ENCODE measurements around the gene PKN2.

The PKN2 gene

DNA sequence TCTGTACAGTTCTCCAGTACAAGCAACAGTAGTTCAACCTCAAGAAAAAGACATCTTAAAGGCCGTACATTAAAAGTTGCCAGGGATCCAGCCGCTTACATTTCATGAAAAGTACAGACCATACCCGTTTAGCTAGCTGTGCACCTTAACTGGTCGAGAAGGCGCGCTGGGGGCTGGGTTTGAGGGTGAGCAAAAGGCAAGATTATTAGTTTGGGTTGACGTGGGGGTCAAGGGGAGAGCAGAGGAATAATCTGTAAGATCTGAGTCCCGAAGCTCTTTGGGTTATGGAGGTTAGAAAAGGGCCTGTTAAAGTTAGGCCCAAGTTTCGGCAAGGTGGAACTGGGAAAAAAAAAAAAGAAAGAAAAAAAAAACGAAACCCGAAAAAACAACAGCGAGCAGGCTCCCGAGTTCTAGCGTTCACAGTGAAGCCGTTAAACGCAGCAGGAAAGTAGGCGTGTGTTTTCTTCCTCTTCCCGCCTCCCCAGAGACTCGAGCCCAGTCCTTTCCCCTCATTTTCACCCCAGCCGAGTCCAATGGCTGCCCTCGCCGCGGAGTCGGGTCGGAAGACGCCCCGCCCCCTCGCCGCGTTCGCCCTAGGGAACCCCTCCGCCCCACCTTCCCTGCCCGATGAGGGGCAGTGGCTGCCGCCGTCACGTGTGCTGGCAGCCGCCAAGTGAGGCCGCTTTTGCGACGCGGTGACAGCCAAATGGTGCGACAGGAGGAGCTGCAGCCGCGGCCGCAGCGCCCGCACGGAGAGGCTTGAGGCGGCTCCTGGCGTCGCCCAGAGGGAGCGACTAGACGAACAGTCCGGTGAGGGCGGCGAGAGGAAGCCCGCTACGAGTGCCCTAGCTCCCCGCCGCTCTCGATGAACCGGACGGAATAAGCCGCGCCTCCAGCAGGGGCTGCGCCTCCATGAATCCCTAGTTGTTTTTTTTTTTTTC, at the start of gene PKN2:
PKN2 (plus strand) TSS at position 733 of the 941 bp plus-strand sequence. CDS start 308 bp downstream, outside the sequence.
- peak; percentile 95 for DNase-seq (ENCODE audit: low read depth, low spot score)

- no peak for DNase-seq (ENCODE audit: low read depth, low spot score)
Observed at GRCh38 chr1:88634538-88634937, 49.5 kb upstream of the PKN2 start.

DNA sequence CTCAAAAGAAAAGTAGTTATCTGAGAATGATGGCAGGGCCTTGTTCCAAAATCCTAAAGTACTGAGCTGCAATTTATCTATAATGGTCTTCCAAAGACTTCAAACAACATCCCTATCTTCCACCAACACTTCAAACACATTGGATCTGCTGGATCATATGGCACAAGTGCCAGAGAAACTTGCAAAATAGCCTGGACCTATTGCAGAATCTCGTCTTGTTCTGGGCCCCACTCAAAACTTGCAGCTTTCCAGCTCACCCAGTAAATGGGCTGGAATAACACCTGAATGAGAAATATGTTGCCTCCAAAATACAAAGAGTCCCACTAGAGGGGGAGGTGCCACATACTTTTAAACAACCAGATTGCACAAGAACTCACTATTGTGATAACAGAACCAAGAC, 44.0 kb upstream of the PKN2 start:
- DNase-seq (ENCODE audit: low read depth, low spot score), result no peak

GRCh38 chr1:88645886-88646285, 38.2 kb upstream of the PKN2 start:
- DNase-seq (ENCODE audit: low read depth, low spot score), result no peak

DNA sequence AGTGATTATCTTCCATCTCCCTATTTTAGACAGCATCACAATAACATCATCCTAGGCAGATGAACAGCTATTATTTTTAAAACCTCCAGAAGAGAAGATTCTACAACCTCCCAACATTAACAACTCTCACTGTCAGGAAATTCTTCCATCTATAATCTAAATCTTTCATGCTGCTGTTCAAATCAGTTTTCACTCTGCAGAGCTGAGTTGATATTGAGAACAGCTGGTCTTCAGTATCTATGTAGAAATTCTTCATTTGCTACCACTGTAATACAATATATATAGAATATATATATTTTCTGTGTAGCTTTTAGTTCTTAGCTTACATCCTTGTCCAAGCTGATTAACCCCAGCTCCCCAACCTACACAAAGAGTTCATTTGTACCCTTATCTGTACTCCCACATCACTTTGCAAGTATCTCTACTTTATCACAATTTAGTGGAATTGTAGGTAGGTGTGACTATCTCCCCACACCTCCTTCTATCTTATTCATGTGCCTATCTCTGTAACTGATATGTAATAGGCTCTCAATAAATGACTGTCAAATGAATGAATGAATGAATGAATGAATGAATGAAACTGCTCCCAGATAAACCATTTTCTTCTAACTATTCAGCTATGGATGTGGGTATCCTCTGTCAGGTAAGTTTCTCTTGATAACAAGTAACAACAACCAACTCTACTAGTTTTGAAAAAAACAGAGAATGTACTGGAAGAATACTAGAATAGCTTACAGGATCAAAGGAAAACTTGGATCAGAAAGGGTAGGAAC, 37.4 kb upstream of the PKN2 start:
- DNase-seq (ENCODE audit: low read depth, low spot score), result no peak

GRCh38 chr1:88647249-88647645, 36.8 kb upstream of the PKN2 start:
- DNase-seq (ENCODE audit: low read depth, low spot score), result no peak

- no peak for DNase-seq (ENCODE audit: low read depth, low spot score)
Observed at GRCh38 chr1:88647749-88648415, 36.2 kb upstream of the PKN2 start.

DNA sequence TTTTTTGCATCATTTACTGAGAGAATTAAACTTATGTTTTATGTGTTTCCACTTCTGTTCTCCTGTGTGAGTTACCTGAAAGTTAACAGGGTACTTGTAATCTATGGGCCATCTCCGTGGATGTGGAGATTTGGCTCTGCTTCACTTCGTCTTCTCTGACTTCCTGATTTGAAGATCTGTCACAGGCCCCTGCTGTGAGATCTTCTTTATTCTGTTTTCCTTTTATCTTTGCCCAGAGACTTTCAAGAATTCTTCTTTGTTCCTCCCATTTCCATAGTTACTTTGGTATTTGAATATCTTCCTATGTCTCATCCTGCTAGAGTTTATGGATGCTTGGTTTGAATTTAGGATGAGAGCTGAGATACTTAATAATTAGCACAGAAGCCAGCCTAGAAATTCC, 35.4 kb upstream of the PKN2 start:
- no peak for DNase-seq (ENCODE audit: low read depth, low spot score)

GRCh38 chr1:88649932-88650331, 34.1 kb upstream of the PKN2 start:
- DNase-seq (ENCODE audit: low read depth, low spot score), result no peak

DNA sequence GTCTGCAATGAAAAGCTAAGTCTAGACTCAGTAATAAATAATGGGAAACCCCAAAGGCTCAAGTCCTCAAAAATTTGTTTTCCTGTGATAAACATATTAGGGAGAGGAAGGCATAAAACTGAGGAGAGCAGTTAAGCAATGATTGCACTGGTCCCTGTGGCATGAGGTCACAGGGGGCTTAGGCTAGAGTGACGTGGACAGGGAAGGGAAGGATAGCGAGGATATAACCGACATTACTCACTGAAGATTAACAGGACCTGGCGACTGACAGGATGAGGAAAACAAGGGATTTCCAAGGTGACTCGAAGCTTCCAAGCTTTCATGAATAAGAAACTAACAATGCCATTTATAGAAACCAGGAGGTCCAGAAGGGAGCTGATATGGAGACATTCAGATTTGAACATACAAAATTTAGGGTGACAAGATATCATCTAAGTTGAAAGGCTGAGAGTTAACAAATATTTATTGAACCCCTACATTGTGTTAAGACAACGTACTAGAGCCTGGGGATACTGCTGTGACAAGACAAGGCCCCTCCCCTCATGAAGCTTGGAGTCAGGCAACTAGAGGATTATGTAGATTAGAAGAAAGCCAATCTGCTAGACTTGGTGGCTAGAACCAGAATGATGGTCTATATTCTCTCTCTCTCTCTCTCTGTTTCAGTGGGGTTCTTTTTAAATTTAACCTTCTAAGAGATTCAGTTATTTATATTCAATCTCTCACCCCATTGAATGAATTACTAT, 33.2 kb upstream of the PKN2 start:
- no peak for DNase-seq (ENCODE audit: low read depth, low spot score)

- DNase-seq (ENCODE audit: low read depth, low spot score), result no peak
Observed at GRCh38 chr1:88655140-88655539, 28.9 kb upstream of the PKN2 start.

- DNase-seq (ENCODE audit: low read depth, low spot score), result no peak
Observed at GRCh38 chr1:88655685-88656299, 28.3 kb upstream of the PKN2 start.

- DNase-seq (ENCODE audit: low read depth, low spot score), result no peak
Observed at GRCh38 chr1:88658419-88658818, 25.7 kb upstream of the PKN2 start.

DNA sequence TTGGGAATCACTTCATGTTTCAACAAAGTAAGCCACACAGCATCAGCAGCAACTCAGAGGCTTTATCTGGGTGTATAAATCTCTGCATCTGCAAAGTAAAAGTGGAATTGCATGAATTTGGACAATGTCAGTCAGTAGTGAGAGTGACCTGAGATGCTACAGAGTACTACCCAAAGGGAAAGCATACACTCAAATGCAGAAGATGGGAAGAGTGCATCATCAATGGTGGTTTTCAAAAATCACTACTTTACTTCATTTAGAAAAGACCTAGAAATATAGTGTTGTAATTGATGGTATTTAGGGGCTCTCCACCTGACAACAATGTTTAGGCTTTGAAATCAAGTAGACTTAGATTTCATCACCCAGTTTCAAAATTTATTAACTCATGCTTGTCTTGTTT, 24.5 kb upstream of the PKN2 start:
- DNase-seq (ENCODE audit: low read depth, low spot score), result no peak

DNA sequence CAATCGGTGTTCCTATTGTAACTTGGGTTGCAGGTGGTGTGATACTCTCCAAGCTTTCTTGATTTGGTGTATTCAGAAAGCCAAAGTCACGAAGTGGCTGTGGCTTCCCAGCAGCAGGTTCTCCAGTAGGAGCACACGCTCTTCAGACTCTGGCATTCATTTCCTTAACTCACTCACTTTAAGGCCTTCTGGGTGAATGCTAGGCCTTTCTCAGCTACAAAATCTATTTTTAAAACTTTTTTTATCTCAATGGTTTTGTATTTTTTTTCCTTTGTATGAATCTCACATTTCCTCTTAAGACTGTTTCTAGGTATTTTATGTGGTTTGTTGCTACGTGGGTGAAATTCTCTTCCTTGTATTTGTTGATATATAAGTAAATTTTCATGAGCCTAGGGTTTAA, 22.9 kb upstream of the PKN2 start:
- no peak for DNase-seq (ENCODE audit: low read depth, low spot score)

GRCh38 chr1:88661951-88662699, 21.9 kb upstream of the PKN2 start:
- DNase-seq (ENCODE audit: low read depth, low spot score), result no peak

GRCh38 chr1:88662723-88663122, 21.4 kb upstream of the PKN2 start:
- no peak for DNase-seq (ENCODE audit: low read depth, low spot score)

DNA sequence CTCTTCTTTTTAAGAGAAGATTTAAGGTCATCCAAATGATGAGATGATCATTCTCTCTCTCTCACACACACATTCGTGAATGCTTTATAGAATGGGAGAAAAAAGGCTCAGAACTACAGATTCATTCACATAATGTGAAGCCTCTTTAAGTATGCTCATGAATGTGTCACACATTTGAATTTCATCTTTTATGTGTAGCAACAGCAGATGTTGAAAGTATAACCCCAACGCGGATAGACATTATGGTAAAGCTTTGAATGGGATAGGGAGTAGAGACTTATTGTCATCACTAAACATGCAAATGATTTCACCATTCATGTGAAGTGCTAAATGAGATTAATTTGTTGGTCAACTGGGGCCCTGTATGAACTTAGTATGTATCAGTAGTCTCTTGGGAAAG, 15.7 kb upstream of the PKN2 start:
- DNase-seq (ENCODE audit: low read depth, low spot score), result no peak

DNA sequence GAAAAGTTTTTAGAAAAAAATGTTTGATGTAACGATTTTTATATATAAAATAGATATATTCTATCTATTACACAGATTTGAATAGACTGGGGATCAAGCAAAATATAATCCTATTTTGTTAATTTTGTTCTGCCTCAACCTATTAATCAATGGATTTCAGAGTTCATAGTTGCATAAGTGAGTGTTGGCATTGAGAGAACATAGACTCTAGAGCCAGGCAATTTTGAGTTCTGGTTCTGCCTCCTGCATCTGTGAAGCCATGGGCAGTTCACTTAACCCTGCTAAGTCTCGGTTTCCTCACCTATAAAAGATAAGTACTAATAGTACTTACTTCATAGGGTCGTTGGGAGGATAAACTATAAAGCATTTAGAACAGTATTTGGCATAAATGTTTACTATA, 13.6 kb upstream of the PKN2 start:
- DNase-seq (ENCODE audit: low read depth, low spot score), result no peak

GRCh38 chr1:88673446-88673845, 10.6 kb upstream of the PKN2 start:
- no peak for DNase-seq (ENCODE audit: low read depth, low spot score)
